Colonic mucosa (tissue), 4 donors: ENCODE data around the gene CKS2. TPM values are rescaled to one million over a fixed set of nuclear protein-coding genes. Genes with fewer than 3 reads are reported as not detected.
"Not testable (repeated sequence)": the region's sequence is repeated elsewhere in the genome, so short reads cannot be mapped to it uniquely, and the experiment has no call there.

Experiments used
- DNase-seq: peaks from one replicate; pipeline ENCODE4 v3.0.0-alpha.2; 2020
- H3K27ac ChIP-seq: fragments of 200-600 bp; one replicate; pipeline ENCODE4 v1.8.0; 2021
- H3K27me3 ChIP-seq: fragments of 200-600 bp; one replicate; pipeline ENCODE4 v1.8.0; 2021
- H3K36me3 ChIP-seq: fragments of 200-600 bp; one replicate; pipeline ENCODE4 v1.8.0; 2021
- H3K4me1 ChIP-seq: fragments of 200-600 bp; one replicate; pipeline ENCODE4 v1.8.0; 2021; ENCODE audit warnings: mild to moderate bottlenecking
- H3K4me3 ChIP-seq: fragments of 200-600 bp; one replicate; pipeline ENCODE4 v1.8.0; 2021
- H3K9ac ChIP-seq, 2 donors: one replicate each; pipeline ENCODE4 v1.7.0; 2013; ENCODE audit warnings: control low read depth in 2 of 2, low read depth in 2 of 2, low read length in 2 of 2
- H3K9me3 ChIP-seq: fragments of 200-600 bp; one replicate; pipeline ENCODE4 v1.8.0; 2021
- CTCF ChIP-seq: fragments of 200-600 bp; IDR thresholded peaks from one replicate; pipeline ENCODE4 v1.8.0; 2022; ENCODE audit warnings: antibody characterized with exemption, mild to moderate bottlenecking
- intact Hi-C: fragments of 100-400 bp; cut with DNase I; formaldehyde crosslinking; loops from one replicate; pipeline ENCODE4 v1.14.1; 2022
- total RNA-seq, 2 donors: library from RNA; stranded (reverse); fragmentation: NEBNext Ultra II Directional in 1 of 2; extraction: Animal tissue kit (Norgen Biotek cat#: 25700) in 1 of 2; gene quantifications; one replicate each; pipeline ENCODE4 v1.2.1, GENCODE V29; 2021
- donor health status: healthy.
- donor health status: DM: no; HTN: no; CAD: no.
- donor health status: DM: no; HTN: no; CAD: no.

CKS2 gene
- total RNA-seq, 2 donors from 2014 or later = 42.4 to 134 TPM

GRCh38 chr9:89291741-89292140 lies 19.3 kb upstream of the CKS2 start:
- Histone ChIP-seq H3K9ac (no peak overlapping the region), H3K27me3 (no peaks in the 10 kb centered on the region), H3K27ac (no peak overlapping the region), H3K4me3 (no peak overlapping the region), H3K9me3 (peaks cover 4% of the 10 kb centered on the region), H3K36me3 (no peaks in the 10 kb centered on the region), H3K4me1 (no peaks in the 10 kb centered on the region)
- no peak for TF ChIP-seq CTCF
- DNase-seq = no peak
- intact Hi-C loops = no loop called here

- peaks cover 4% of the 10 kb centered on the region for H3K9me3 ChIP-seq
Observed at GRCh38 chr9:89293014-89293413, 18.0 kb upstream of the CKS2 start.

GRCh38 chr9:89295400-89295799 lies 15.6 kb upstream of the CKS2 start:
- H3K36me3 ChIP-seq = no peaks in the 10 kb centered on the region
- H3K4me1 ChIP-seq = no peaks in the 10 kb centered on the region
- H3K9me3 ChIP-seq = peaks cover 4% of the 10 kb centered on the region
- intact Hi-C loops = no loop called here
- H3K27me3 ChIP-seq = no peaks in the 10 kb centered on the region
- no peak overlapping the region for H3K4me3 ChIP-seq
- H3K27ac ChIP-seq = no peak overlapping the region
- no peak overlapping the region for H3K9ac ChIP-seq
- no peak for DNase-seq
- no peak for TF ChIP-seq CTCF

More at GRCh38 chr9:89293014-89293413, 18.0 kb upstream of the CKS2 start:
- Histone ChIP-seq H3K27ac (no peak overlapping the region), H3K36me3 (no peaks in the 10 kb centered on the region), H3K9ac (no peak overlapping the region), H3K4me1 (no peaks in the 10 kb centered on the region), H3K4me3 (no peak overlapping the region), H3K27me3 (no peaks in the 10 kb centered on the region)
- no peak for DNase-seq
- intact Hi-C loops = no loop called here
- no peak for TF ChIP-seq CTCF

- H3K9me3 ChIP-seq, DNase-seq, H3K36me3 ChIP-seq, H3K27ac ChIP-seq, H3K27me3 ChIP-seq, H3K4me3 ChIP-seq, H3K9ac ChIP-seq, intact Hi-C loops, H3K4me1 ChIP-seq: not testable (repeated sequence)
Observed at GRCh38 chr9:89301996-89302395, 9.0 kb upstream of the CKS2 start.

- DNase-seq = no peak
- Histone ChIP-seq H3K4me1 (no peaks in the 10 kb centered on the region), H3K27ac (no peak overlapping the region), H3K9me3 (no peaks in the 10 kb centered on the region), H3K4me3 (no peak overlapping the region), H3K27me3 (no peaks in the 10 kb centered on the region), H3K9ac (no peak overlapping the region), H3K36me3 (no peaks in the 10 kb centered on the region)
- TF ChIP-seq CTCF = no peak
- intact Hi-C loops = no loop called here
Observed at GRCh38 chr9:89304020-89304833, 6.8 kb upstream of the CKS2 start.

- no peaks in the 10 kb centered on the region for H3K36me3 ChIP-seq
- TF ChIP-seq CTCF = no peak
- no peak overlapping the region for H3K9ac ChIP-seq
- H3K4me1 ChIP-seq = no peaks in the 10 kb centered on the region
- intact Hi-C loops = no loop called here
- no peak overlapping the region for H3K27ac ChIP-seq
- DNase-seq = no peak
- H3K27me3 ChIP-seq = no peaks in the 10 kb centered on the region
- no peaks in the 10 kb centered on the region for H3K9me3 ChIP-seq
- no peak overlapping the region for H3K4me3 ChIP-seq
Observed at GRCh38 chr9:89304834-89305188, 6.2 kb upstream of the CKS2 start.
